GM19351 (cell line): ENCODE data around the gene DNAJA3.

Source experiments
- ATAC-seq: cut with Tn5 transposase; IDR thresholded peaks from one replicate; pipeline ENCODE4 v1.9.1; 2021; ENCODE audit warnings: mild to moderate bottlenecking, moderate library complexity; ENCODE audit not compliant: unreplicated experiment

Gene DNAJA3

DNA sequence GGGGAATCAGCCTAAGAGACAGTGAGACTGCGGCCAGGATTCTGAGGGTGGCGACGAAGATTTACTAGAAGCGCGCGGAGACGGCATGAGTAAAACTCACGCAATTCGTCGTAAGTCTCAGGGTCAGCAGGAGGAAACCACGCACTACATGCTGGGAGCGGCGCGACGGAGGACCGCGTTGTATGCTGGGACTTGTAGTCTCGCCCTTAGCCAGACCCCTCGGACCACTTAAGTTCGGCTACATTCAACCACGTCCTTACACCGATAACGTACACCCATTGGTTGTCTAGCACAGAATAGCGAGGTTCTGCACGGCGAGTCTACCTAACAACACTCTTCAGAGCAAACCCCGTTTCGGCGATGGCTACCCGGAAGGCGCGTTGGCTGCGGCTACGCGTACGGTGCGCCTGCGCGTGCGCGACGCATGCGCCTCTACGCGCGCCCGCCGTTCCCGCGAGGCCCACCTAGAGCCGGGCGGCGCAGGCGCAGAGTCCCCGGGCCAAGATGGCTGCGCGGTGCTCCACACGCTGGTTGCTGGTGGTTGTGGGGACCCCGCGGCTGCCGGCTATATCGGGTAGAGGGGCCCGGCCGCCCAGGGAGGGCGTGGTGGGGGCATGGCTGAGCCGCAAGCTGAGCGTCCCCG lies at the start of gene DNAJA3:
DNAJA3 (plus strand) TSS at position 491 of the 643 bp plus-strand sequence; CDS start at position 505, 14 bp downstream.
- peak; percentile 90 for ATAC-seq

GRCh38 chr16:4376126-4376892 lies 49.4 kb upstream of the DNAJA3 start:
- no peak for ATAC-seq

GRCh38 chr16:4376893-4377572 lies 48.6 kb upstream of the DNAJA3 start:
- ATAC-seq = no peak

- no peak for ATAC-seq
Observed at GRCh38 chr16:4377573-4378154, 48.0 kb upstream of the DNAJA3 start.

DNA sequence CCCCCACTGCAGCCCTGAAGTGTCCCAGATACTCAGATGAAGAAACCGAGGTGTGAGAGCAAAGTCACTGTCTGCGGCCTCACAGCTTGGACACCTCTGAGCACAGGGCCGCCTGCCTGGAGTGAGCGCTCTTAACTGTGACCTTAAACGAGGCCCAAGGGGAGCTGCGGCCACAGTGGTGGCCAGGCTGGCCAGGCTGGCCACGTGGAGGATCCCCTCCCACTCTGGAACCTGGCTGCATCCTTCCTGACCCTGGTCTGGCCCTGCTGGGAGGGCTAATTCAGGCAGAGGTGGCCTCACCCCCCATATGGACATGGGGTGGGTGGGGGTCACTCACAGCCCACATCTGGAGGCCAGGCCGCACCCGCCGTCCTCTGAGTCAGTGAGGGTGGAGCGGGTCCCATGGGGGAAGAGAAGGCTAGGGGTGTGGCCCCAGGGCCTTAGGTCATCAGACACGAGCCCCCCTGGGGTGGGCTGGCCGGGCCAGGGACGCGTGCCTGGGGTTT lies 47.5 kb upstream of the DNAJA3 start:
- ATAC-seq = no peak

GRCh38 chr16:4378999-4379690 lies 46.5 kb upstream of the DNAJA3 start:
- ATAC-seq = no peak

DNA sequence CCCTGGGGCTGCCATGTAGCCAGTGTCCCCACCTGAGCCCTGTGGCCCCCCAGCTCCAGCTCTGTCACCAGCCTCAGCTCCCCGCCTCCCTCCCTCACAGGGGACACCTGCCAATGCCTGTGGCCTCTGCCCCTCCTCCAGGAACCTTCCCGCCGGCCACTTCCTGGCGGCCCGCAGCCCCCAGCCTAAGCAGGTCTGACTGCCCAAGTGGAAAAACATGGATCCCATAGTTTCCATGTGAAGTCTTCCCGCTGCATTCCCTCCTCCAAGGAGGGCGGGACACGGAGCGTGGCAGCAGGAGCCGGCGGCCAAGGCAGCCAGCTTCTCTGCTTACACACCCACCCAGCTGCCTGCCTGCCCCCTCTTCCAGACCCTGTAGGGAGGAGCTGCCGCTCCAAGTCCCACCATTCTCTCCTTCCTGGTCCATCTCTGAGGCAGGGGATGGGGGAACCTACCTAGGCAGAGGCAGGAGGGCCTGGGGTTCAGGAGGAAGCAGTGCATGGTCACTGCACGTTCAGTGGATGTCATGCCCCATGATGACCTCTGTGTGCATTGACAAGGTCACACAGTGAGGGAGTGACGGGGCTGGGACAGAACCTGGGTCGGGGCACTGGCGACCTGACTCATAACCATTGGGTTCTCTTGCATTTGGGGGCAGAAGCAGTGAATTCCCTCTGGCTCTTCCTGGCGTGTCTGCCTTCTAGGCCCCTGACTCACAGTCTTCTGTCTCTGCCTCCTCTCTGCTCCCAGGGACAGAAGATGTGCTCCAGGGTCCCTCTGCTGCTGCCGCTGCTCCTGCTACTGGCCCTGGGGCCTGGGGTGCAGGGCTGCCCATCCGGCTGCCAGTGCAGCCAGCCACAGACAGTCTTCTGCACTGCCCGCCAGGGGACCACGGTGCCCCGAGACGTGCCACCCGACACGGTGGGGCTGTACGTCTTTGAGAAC lies 45.3 kb upstream of the DNAJA3 start:
- ATAC-seq = no peak

DNA sequence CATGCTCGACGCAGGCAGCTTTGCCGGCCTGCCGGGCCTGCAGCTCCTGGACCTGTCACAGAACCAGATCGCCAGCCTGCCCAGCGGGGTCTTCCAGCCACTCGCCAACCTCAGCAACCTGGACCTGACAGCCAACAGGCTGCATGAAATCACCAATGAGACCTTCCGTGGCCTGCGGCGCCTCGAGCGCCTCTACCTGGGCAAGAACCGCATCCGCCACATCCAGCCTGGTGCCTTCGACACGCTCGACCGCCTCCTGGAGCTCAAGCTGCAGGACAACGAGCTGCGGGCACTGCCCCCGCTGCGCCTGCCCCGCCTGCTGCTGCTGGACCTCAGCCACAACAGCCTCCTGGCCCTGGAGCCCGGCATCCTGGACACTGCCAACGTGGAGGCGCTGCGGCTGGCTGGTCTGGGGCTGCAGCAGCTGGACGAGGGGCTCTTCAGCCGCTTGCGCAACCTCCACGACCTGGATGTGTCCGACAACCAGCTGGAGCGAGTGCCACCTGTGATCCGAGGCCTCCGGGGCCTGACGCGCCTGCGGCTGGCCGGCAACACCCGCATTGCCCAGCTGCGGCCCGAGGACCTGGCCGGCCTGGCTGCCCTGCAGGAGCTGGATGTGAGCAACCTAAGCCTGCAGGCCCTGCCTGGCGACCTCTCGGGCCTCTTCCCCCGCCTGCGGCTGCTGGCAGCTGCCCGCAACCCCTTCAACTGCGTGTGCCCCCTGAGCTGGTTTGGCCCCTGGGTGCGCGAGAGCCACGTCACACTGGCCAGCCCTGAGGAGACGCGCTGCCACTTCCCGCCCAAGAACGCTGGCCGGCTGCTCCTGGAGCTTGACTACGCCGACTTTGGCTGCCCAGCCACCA lies 44.4 kb upstream of the DNAJA3 start:
- no peak for ATAC-seq

DNA sequence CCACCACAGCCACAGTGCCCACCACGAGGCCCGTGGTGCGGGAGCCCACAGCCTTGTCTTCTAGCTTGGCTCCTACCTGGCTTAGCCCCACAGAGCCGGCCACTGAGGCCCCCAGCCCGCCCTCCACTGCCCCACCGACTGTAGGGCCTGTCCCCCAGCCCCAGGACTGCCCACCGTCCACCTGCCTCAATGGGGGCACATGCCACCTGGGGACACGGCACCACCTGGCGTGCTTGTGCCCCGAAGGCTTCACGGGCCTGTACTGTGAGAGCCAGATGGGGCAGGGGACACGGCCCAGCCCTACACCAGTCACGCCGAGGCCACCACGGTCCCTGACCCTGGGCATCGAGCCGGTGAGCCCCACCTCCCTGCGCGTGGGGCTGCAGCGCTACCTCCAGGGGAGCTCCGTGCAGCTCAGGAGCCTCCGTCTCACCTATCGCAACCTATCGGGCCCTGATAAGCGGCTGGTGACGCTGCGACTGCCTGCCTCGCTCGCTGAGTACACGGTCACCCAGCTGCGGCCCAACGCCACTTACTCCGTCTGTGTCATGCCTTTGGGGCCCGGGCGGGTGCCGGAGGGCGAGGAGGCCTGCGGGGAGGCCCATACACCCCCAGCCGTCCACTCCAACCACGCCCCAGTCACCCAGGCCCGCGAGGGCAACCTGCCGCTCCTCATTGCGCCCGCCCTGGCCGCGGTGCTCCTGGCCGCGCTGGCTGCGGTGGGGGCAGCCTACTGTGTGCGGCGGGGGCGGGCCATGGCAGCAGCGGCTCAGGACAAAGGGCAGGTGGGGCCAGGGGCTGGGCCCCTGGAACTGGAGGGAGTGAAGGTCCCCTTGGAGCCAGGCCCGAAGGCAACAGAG lies 43.5 kb upstream of the DNAJA3 start:
- no peak for ATAC-seq

GRCh38 chr16:4382795-4383357 lies 42.8 kb upstream of the DNAJA3 start:
- no peak for ATAC-seq

- ATAC-seq = no peak
Observed at GRCh38 chr16:4383591-4384444, 41.9 kb upstream of the DNAJA3 start.

GRCh38 chr16:4384509-4384942 lies 41.1 kb upstream of the DNAJA3 start:
- ATAC-seq = no peak

GRCh38 chr16:4385066-4385788 lies 40.4 kb upstream of the DNAJA3 start:
- ATAC-seq = no peak

GRCh38 chr16:4385789-4386450 lies 39.7 kb upstream of the DNAJA3 start:
- no peak for ATAC-seq

- ATAC-seq = no peak
Observed at GRCh38 chr16:4386451-4386805, 39.2 kb upstream of the DNAJA3 start.
